DND-41 (cell line): ENCODE results near the gene SAMD1.

Experiments
- ATAC-seq: fragments of 200-7000 bp; cut with Tn5 transposase; 3 replicates; pipeline ENCODE4 v1.9.1; 2021; ENCODE audit warnings: low read depth; ENCODE audit not compliant: insufficient read depth
- DNase-seq: peaks from one replicate; pipeline ENCODE4 v3.0.0-alpha.2; 2020
- H2AFZ ChIP-seq: 2 replicates; pipeline ENCODE4 v1.6.0; 2012; ENCODE audit warnings: low read depth, low read length
- H3K27ac ChIP-seq: 2 replicates; pipeline ENCODE4 v1.5.1; 2012; ENCODE audit warnings: low read length, inconsistent platforms
- H3K27me3 ChIP-seq: fragments of 200-600 bp; sonication (generic); 2 replicates; pipeline ENCODE4 v1.6.0; 2012; ENCODE audit warnings: low read length, mild to moderate bottlenecking, inconsistent platforms; ENCODE audit not compliant: insufficient read depth, poor library complexity
- H3K36me3 ChIP-seq: 2 replicates; pipeline ENCODE4 v1.5.1; 2012; ENCODE audit warnings: low read length, inconsistent platforms; ENCODE audit not compliant: insufficient read depth
- H3K4me1 ChIP-seq: 2 replicates; pipeline ENCODE4 v1.5.1; 2012; ENCODE audit warnings: mild to moderate bottlenecking, low read length; ENCODE audit not compliant: insufficient read depth
- H3K4me2 ChIP-seq: 2 replicates; pipeline ENCODE4 v1.6.0; 2012; ENCODE audit warnings: mild to moderate bottlenecking, moderate library complexity, low read length, inconsistent platforms; ENCODE audit not compliant: insufficient read depth
- H3K4me3 ChIP-seq, 2 experiments: fragments of 200-600 bp in 1 of 2; shearing (Covaris generic) in 1 of 2; 2 replicates each; pipeline ENCODE4 v1.5.1; 2012 to 2016; ENCODE audit warnings: inconsistent platforms in 2 of 2, low read length in 2 of 2, mild to moderate bottlenecking in 2 of 2, low read depth in 1 of 2, moderate library complexity in 1 of 2
- H3K79me2 ChIP-seq: 2 replicates; pipeline ENCODE4 v1.6.0; 2012; ENCODE audit warnings: low read length, inconsistent platforms; ENCODE audit not compliant: insufficient read depth
- H3K9ac ChIP-seq: 2 replicates; pipeline ENCODE4 v1.6.0; 2012; ENCODE audit warnings: low read depth, mild to moderate bottlenecking, inconsistent platforms, low read length, moderate library complexity
- H3K9me3 ChIP-seq: 2 replicates; pipeline ENCODE4 v1.5.1; 2012; ENCODE audit warnings: low read length, moderate library complexity, mild to moderate bottlenecking, inconsistent platforms; ENCODE audit not compliant: insufficient read depth, severe bottlenecking
- H4K20me1 ChIP-seq: 2 replicates; pipeline ENCODE4 v1.6.0; 2012; ENCODE audit warnings: low read length; ENCODE audit not compliant: insufficient read depth
- EZH2 ChIP-seq: IDR thresholded peaks from 3 replicates; pipeline ENCODE4 v1.6.1; 2012; ENCODE audit warnings: borderline replicate concordance, low read depth, mild to moderate bottlenecking, moderate library complexity, low read length, inconsistent platforms; ENCODE audit not compliant: severe bottlenecking
- TF ChIP-seq, protein P1 (sequence below): IDR thresholded peaks from 2 replicates; pipeline ENCODE4 v1.5.1; 2012; ENCODE audit warnings: borderline replicate concordance, low read length, moderate library complexity, mild to moderate bottlenecking; ENCODE audit not compliant: poor library complexity, severe bottlenecking; ENCODE audit errors: extremely low read depth

Gene SAMD1

GRCh38 chr19:14101003-14101545, 10.5 kb upstream of the SAMD1 start:
- Histone ChIP-seq H2AFZ (no peak overlapping the region), H4K20me1 (no peaks in the 10 kb centered on the region), H3K4me1 (no peaks in the 10 kb centered on the region), H3K4me3 (no peak overlapping the region), H3K36me3 (peaks cover 57% of the 10 kb centered on the region), H3K27me3 (no peaks in the 10 kb centered on the region), H3K9ac (no peak overlapping the region), H3K27ac (no peak overlapping the region), H3K79me2 (no peaks in the 10 kb centered on the region), H3K4me2 (no peak overlapping the region), H3K9me3 (no peaks in the 10 kb centered on the region)
- ATAC-seq (no peak), DNase-seq (no peak)
- TF ChIP-seq, protein P1, sequence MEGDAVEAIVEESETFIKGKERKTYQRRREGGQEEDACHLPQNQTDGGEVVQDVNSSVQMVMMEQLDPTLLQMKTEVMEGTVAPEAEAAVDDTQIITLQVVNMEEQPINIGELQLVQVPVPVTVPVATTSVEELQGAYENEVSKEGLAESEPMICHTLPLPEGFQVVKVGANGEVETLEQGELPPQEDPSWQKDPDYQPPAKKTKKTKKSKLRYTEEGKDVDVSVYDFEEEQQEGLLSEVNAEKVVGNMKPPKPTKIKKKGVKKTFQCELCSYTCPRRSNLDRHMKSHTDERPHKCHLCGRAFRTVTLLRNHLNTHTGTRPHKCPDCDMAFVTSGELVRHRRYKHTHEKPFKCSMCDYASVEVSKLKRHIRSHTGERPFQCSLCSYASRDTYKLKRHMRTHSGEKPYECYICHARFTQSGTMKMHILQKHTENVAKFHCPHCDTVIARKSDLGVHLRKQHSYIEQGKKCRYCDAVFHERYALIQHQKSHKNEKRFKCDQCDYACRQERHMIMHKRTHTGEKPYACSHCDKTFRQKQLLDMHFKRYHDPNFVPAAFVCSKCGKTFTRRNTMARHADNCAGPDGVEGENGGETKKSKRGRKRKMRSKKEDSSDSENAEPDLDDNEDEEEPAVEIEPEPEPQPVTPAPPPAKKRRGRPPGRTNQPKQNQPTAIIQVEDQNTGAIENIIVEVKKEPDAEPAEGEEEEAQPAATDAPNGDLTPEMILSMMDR = no peak
- TF ChIP-seq EZH2 = no peak

GRCh38 chr19:14097532-14098151, 7.1 kb upstream of the SAMD1 start:
- no peak overlapping the region for H3K4me2 ChIP-seq
- H3K4me3 ChIP-seq = no peak overlapping the region
- no peaks in the 10 kb centered on the region; the same call in 1 of the 2 replicates for H3K4me1 ChIP-seq
- ATAC-seq = no peak
- H3K79me2 ChIP-seq = no peaks in the 10 kb centered on the region
- no peak overlapping the region for H3K27ac ChIP-seq
- no peaks in the 10 kb centered on the region for H3K27me3 ChIP-seq
- peaks cover 9% of the 10 kb centered on the region for H3K9me3 ChIP-seq
- no peak overlapping the region for H2AFZ ChIP-seq
- DNase-seq = no peak
- H3K36me3 ChIP-seq = peaks cover 44% of the 10 kb centered on the region
- no peaks in the 10 kb centered on the region for H4K20me1 ChIP-seq
- TF ChIP-seq, protein P1 = peak; percentile 19
- TF ChIP-seq EZH2 = no peak
- H3K9ac ChIP-seq = no peak overlapping the region

GRCh38 chr19:14096272-14096992, 5.9 kb upstream of the SAMD1 start:
- Histone ChIP-seq H3K36me3 (peaks cover 36% of the 10 kb centered on the region), H3K79me2 (peaks cover 5% of the 10 kb centered on the region; the same call in 1 of the 2 replicates), H3K4me2 (no peak overlapping the region), H3K27me3 (no peaks in the 10 kb centered on the region), H3K9ac (no peak overlapping the region), H4K20me1 (no peaks in the 10 kb centered on the region), H3K27ac (no peak overlapping the region), H2AFZ (no peak overlapping the region), H3K9me3 (peaks cover 9% of the 10 kb centered on the region), H3K4me3 (no peak overlapping the region), H3K4me1 (peaks cover 11% of the 10 kb centered on the region)
- DNase-seq (no peak), ATAC-seq (no peak)
- no peak for TF ChIP-seq EZH2
- TF ChIP-seq, protein P1 = peak; percentile 36
